Esophagus (tissue), 2 donors: ENCODE results near the gene GPR18. TPM values are rescaled to one million over a fixed set of nuclear protein-coding genes. Genes with fewer than 3 reads are reported as not detected.
A peak's percentile ranks its signal among the peaks of the same experiment; 100 is the strongest.

Experiments used
- H3K27ac ChIP-seq, 2 donors: one replicate each; pipeline ENCODE4 v1.5.1; 2013; ENCODE audit warnings: low read depth in 2 of 2, mild to moderate bottlenecking in 2 of 2, inconsistent platforms in 1 of 2, low read length in 1 of 2, moderate library complexity in 1 of 2
- H3K27me3 ChIP-seq, 2 donors: one replicate each; pipeline ENCODE4 v1.6.1; 2013; ENCODE audit warnings: low read length in 2 of 2, control low read depth in 1 of 2, mild to moderate bottlenecking in 1 of 2; ENCODE audit not compliant: insufficient read depth in 2 of 2, control insufficient read depth in 1 of 2
- H3K36me3 ChIP-seq, 2 donors: one replicate each; pipeline ENCODE4 v1.6.1; 2013; ENCODE audit warnings: low read length in 1 of 2; ENCODE audit not compliant: control insufficient read depth in 2 of 2, insufficient read depth in 2 of 2
- H3K4me1 ChIP-seq, 2 donors: one replicate each; pipeline ENCODE4 v1.6.1; 2013; ENCODE audit warnings: low read length in 1 of 2; ENCODE audit not compliant: control insufficient read depth in 2 of 2, insufficient read depth in 2 of 2
- H3K4me3 ChIP-seq, 2 donors: one replicate each; pipeline ENCODE4 v1.5.1; 2013; ENCODE audit warnings: low read length in 2 of 2, mild to moderate bottlenecking in 2 of 2, low read depth in 1 of 2, moderate library complexity in 1 of 2
- H3K9me3 ChIP-seq, 2 donors: one replicate each; pipeline ENCODE4 v1.6.1; 2013; ENCODE audit warnings: mild to moderate bottlenecking in 2 of 2, low read depth in 1 of 2, low read length in 1 of 2, moderate library complexity in 1 of 2; ENCODE audit not compliant: control insufficient read depth in 2 of 2, insufficient read depth in 1 of 2
- WGBS, 2 donors: extraction: QIAGEN DNeasy Blood & Tissue Kit; methylation state at CpG; one replicate each; pipeline ENCODE4 v1.1.7; 2013; 5-methylcytosine and 5-hydroxymethylcytosine counted together
- polyA plus RNA-seq, 2 donors: library from polyadenylated mRNA; stranded (reverse); fragments of 200-250 nt; gene quantifications; one replicate each; pipeline ENCODE4 v1.2.3, GENCODE V29; 2013
- donor health status: healthy with polysubstance abuse.
- donor health status: Bipolar disorder and iron deficiency.

The GPR18 gene
- polyA plus RNA-seq, 2 donors = 0.12 to 0.24 TPM

GRCh38 chr13:99227909-99228688 is 30.1 kb downstream of the GPR18 start:
- peaks cover 0 to 2% of the 10 kb centered on the region in 2 donors for H3K4me1 ChIP-seq
- no peaks in the 10 kb centered on the region for H3K27me3 ChIP-seq
- H3K27ac ChIP-seq = no peak overlapping the region
- 85 to 86% methylated on average over 15 of the region's 15 CpGs for WGBS, 2 donors
- no peaks in the 10 kb centered on the region for H3K9me3 ChIP-seq
- no peak overlapping the region for H3K4me3 ChIP-seq
- peaks cover 0 to 2% of the 10 kb centered on the region in 2 donors for H3K36me3 ChIP-seq

- H3K27me3 ChIP-seq = no peaks in the 10 kb centered on the region
- H3K4me1 ChIP-seq = peaks cover 0 to 2% of the 10 kb centered on the region in 2 donors
- H3K4me3 ChIP-seq = no peak overlapping the region
- H3K36me3 ChIP-seq = peaks cover 0 to 2% of the 10 kb centered on the region in 2 donors
- no peaks in the 10 kb centered on the region for H3K9me3 ChIP-seq
- 87 to 94% methylated on average over 6 of the region's 6 CpGs for WGBS, 2 donors
- no peak overlapping the region for H3K27ac ChIP-seq
These were observed 30.8 kb downstream of the GPR18 start for GRCh38 chr13:99227331-99227900.

GRCh38 chr13:99226513-99226912 is 31.7 kb downstream of the GPR18 start:
- H3K4me3 ChIP-seq = no peak overlapping the region
- no peaks in the 10 kb centered on the region for H3K27me3 ChIP-seq
- peaks cover 0 to 2% of the 10 kb centered on the region in 2 donors for H3K36me3 ChIP-seq
- 62 to 68% methylated on average over 2 of the region's 2 CpGs for WGBS, 2 donors
- H3K9me3 ChIP-seq = no peaks in the 10 kb centered on the region
- H3K4me1 ChIP-seq = peaks cover 0 to 2% of the 10 kb centered on the region in 2 donors
- no peak overlapping the region for H3K27ac ChIP-seq

- Histone ChIP-seq H3K27ac (no peak overlapping the region), H3K4me3 (no peak overlapping the region), H3K36me3 (peaks cover 0 to 2% of the 10 kb centered on the region in 2 donors), H3K9me3 (no peaks in the 10 kb centered on the region), H3K4me1 (peaks cover 0 to 2% of the 10 kb centered on the region in 2 donors), H3K27me3 (no peaks in the 10 kb centered on the region)
- 68 to 83% methylated on average over 4 of the region's 4 CpGs for WGBS, 2 donors
These were observed 33.1 kb downstream of the GPR18 start for GRCh38 chr13:99225078-99225477.

GRCh38 chr13:99224021-99224420 is 34.2 kb downstream of the GPR18 start:
- WGBS, 2 donors = 64 to 72% methylated on average over 2 of the region's 2 CpGs
- Histone ChIP-seq H3K27me3 (no peaks in the 10 kb centered on the region), H3K9me3 (no peaks in the 10 kb centered on the region), H3K27ac (no peak overlapping the region), H3K36me3 (peaks cover 0 to 2% of the 10 kb centered on the region in 2 donors), H3K4me1 (peaks cover 0 to 2% of the 10 kb centered on the region in 2 donors), H3K4me3 (no peak overlapping the region)

- Histone ChIP-seq H3K4me1 (peaks cover 0 to under 1% of the 10 kb centered on the region in 2 donors), H3K27ac (no peak overlapping the region), H3K9me3 (no peaks in the 10 kb centered on the region), H3K36me3 (peaks cover 0 to 2% of the 10 kb centered on the region in 2 donors), H3K27me3 (no peaks in the 10 kb centered on the region), H3K4me3 (no peak overlapping the region)
- 56 to 67% methylated on average over 1 of the region's 1 CpG for WGBS, 2 donors
These were observed 34.6 kb downstream of the GPR18 start for GRCh38 chr13:99223587-99223986.

GRCh38 chr13:99221567-99222239 is 36.5 kb downstream of the GPR18 start:
- no peak overlapping the region for H3K27ac ChIP-seq
- 89 to 94% methylated on average over 8 of the region's 8 CpGs for whole genome bisulfite sequencing, 2 donors
- H3K27me3 ChIP-seq = no peaks in the 10 kb centered on the region
- H3K4me1 ChIP-seq = peaks cover 4 to 10% of the 10 kb centered on the region in 2 donors
- H3K36me3 ChIP-seq = peaks cover 0 to 3% of the 10 kb centered on the region in 2 donors
- H3K9me3 ChIP-seq = no peaks in the 10 kb centered on the region
- no peak overlapping the region for H3K4me3 ChIP-seq

- H3K9me3 ChIP-seq = no peaks in the 10 kb centered on the region
- peaks cover 4 to 10% of the 10 kb centered on the region in 2 donors for H3K4me1 ChIP-seq
- H3K27ac ChIP-seq = no peak overlapping the region
- H3K36me3 ChIP-seq = peaks cover 0 to 3% of the 10 kb centered on the region in 2 donors
- H3K27me3 ChIP-seq = no peaks in the 10 kb centered on the region
- 57 to 60% methylated on average over 6 of the region's 6 CpGs for WGBS, 2 donors
- H3K4me3 ChIP-seq = no peak overlapping the region
These were observed 37.8 kb downstream of the GPR18 start for GRCh38 chr13:99220199-99220935.

- peaks cover 0 to 3% of the 10 kb centered on the region in 2 donors for H3K36me3 ChIP-seq
- no peaks in the 10 kb centered on the region for H3K27me3 ChIP-seq
- no peak overlapping the region for H3K4me3 ChIP-seq
- 40 to 43% methylated on average over 2 of the region's 2 CpGs for WGBS, 2 donors
- peak overlapping the region in 1 of 2 donors; percentile 74 for H3K27ac ChIP-seq
- H3K9me3 ChIP-seq = no peaks in the 10 kb centered on the region
- peaks cover 6 to 13% of the 10 kb centered on the region in 2 donors for H3K4me1 ChIP-seq
These were observed 39.2 kb downstream of the GPR18 start for GRCh38 chr13:99218969-99219368.
